Fibroblast of lung (primary cell): ENCODE measurements around the gene THUMPD2. TPM values are rescaled to one million over a fixed set of nuclear protein-coding genes. Genes with fewer than 3 reads are reported as not detected.

ENCODE experiments used
- DNase-seq, 2 donors: peaks; one replicate each; pipeline versions ENCODE4 v3.0.0 to v3.0.0-alpha.2; 2010; ENCODE audit warnings: low read depth in 2 of 2
- H2AFZ ChIP-seq: 2 replicates; pipeline ENCODE4 v1.5.1; 2012; ENCODE audit warnings: low read length, control low read depth, inconsistent platforms
- H3K27ac ChIP-seq: 2 replicates; pipeline ENCODE4 v1.5.1; 2011; ENCODE audit warnings: low read length, control low read depth; ENCODE audit not compliant: insufficient read depth
- H3K27me3 ChIP-seq: 2 replicates; pipeline ENCODE4 v1.5.1; 2011; ENCODE audit warnings: mild to moderate bottlenecking, low read length; ENCODE audit not compliant: control insufficient read depth, insufficient read depth
- H3K36me3 ChIP-seq: 2 replicates; pipeline ENCODE4 v1.5.1; 2011; ENCODE audit warnings: low read length; ENCODE audit not compliant: control insufficient read depth, insufficient read depth
- H3K4me1 ChIP-seq: 2 replicates; pipeline ENCODE4 v1.5.1; 2011; ENCODE audit warnings: low read length; ENCODE audit not compliant: control insufficient read depth, insufficient read depth; ENCODE audit errors: extremely low read depth
- H3K4me2 ChIP-seq: 2 replicates; pipeline ENCODE4 v1.5.1; 2011; ENCODE audit warnings: low read length, control low read depth; ENCODE audit not compliant: insufficient read depth; ENCODE audit errors: extremely low read depth
- H3K4me3 ChIP-seq, 4 experiments: fragments of 200-600 bp in 1 of 4; sonication (generic) in 1 of 4; replicated peaks in 1 of 4; 2 replicates each; pipeline ENCODE4 v1.5.1; 2011 to 2016; ENCODE audit warnings: low read length in 4 of 4, low read depth in 3 of 4, mild to moderate bottlenecking in 3 of 4, control low read depth in 2 of 4, inconsistent platforms in 1 of 4, mixed read lengths in 1 of 4; ENCODE audit not compliant: insufficient read depth in 1 of 4; ENCODE audit errors: control extremely low read depth in 1 of 4
- H3K79me2 ChIP-seq: 2 replicates; pipeline ENCODE4 v1.5.1; 2012; ENCODE audit warnings: mild to moderate bottlenecking, low read length, inconsistent platforms; ENCODE audit not compliant: control insufficient read depth, insufficient read depth
- H3K9ac ChIP-seq: 2 replicates; pipeline ENCODE4 v1.5.1; 2011; ENCODE audit warnings: mild to moderate bottlenecking, low read length, control low read depth; ENCODE audit not compliant: insufficient read depth
- H3K9me3 ChIP-seq: 2 replicates; pipeline ENCODE4 v1.5.1; 2012; ENCODE audit warnings: low read depth, low read length; ENCODE audit not compliant: control insufficient read depth, insufficient read depth
- H4K20me1 ChIP-seq: 2 replicates; pipeline ENCODE4 v1.5.1; 2011; ENCODE audit warnings: low read length; ENCODE audit not compliant: control insufficient read depth, insufficient read depth; ENCODE audit errors: extremely low read depth
- CTCF ChIP-seq, 2 donors: IDR thresholded peaks in 1 of 2; conservative IDR thresholded peaks in 1 of 2; 1 replicate in 1 of 2; 2 replicates in 1 of 2; pipeline ENCODE4 v1.5.1; 2011 to 2012; ENCODE audit warnings: low read length in 2 of 2, control low read depth in 1 of 2, inconsistent platforms in 1 of 2, low read depth in 1 of 2, mild to moderate bottlenecking in 1 of 2
- EZH2 ChIP-seq: IDR thresholded peaks from 2 replicates; pipeline ENCODE4 v1.5.1; 2012; ENCODE audit warnings: low read length, control low read depth, mild to moderate bottlenecking; ENCODE audit errors: missing control alignments
- polyA plus RNA-seq, 2 donors: library from polyadenylated mRNA; depleted of rRNA in 1 of 2; stranded (reverse) in 1 of 2; unstranded in 1 of 2; fragments of >200 nt; gene quantifications; 2 replicates each; pipeline ENCODE4 v1.2.1, GENCODE V29; 2011 to 2012; ENCODE audit warnings: missing spikeins in 1 of 2
- total RNA-seq: library from RNA; depleted of rRNA; stranded (reverse); fragments of >200 nt; gene quantifications from 2 replicates; pipeline ENCODE4 v1.2.1, GENCODE V29; 2014

Gene THUMPD2
- total and polyA plus RNA-seq, 2 donors (not counting 1 experiment from before 2014, with no cell fraction given) = 8.1 to 10.2 TPM

- no peak for DNase-seq
- Histone ChIP-seq H3K4me3 (no peak overlapping the region), H3K4me1 (peaks cover 2% of the 10 kb centered on the region), H3K79me2 (no peaks in the 10 kb centered on the region), H3K9me3 (no peaks in the 10 kb centered on the region), H2AFZ (no peak overlapping the region), H3K27me3 (no peaks in the 10 kb centered on the region), H3K9ac (no peak overlapping the region), H4K20me1 (no peaks in the 10 kb centered on the region), H3K27ac (no peak overlapping the region), H3K36me3 (no peaks in the 10 kb centered on the region), H3K4me2 (no peak overlapping the region)
- TF ChIP-seq CTCF (conservative IDR thresholded peaks at IDR 0.05 in 1 of 2, IDR thresholded peaks at IDR 0.05 in 1 of 2; ENCODE audit: low read depth in 1 of 2, low read length in 2 of 2) = no peak
- TF ChIP-seq EZH2 = no peak
Measured at GRCh38 chr2:39701137-39701536, 77.9 kb downstream of the THUMPD2 start.

DNA sequence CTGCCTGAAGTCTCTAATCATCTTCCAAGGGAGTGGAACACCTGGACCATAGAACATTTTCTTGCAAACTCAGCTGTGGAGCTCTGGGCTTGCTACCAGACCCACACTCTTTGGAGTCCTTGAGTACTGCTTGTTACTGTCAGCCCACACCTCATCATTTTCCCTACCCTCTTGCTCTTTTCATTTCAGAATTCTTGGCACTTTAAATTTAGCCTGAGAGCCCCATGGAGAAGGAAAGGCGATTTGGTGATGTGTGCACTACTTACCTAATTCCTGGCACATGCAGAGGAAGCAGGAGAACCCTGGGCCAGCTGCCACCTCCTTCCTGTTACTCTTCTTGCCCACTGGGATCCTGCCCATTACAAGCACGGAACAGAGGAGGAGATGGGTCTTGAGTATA is 81.6 kb downstream of the THUMPD2 start:
- H3K27me3 ChIP-seq = no peaks in the 10 kb centered on the region
- H3K36me3 ChIP-seq = no peaks in the 10 kb centered on the region
- H2AFZ ChIP-seq = no peak overlapping the region
- no peaks in the 10 kb centered on the region for H4K20me1 ChIP-seq
- H3K4me2 ChIP-seq = no peak overlapping the region
- no peaks in the 10 kb centered on the region for H3K79me2 ChIP-seq
- TF ChIP-seq EZH2 (no peak), CTCF (conservative IDR thresholded peaks at IDR 0.05 in 1 of 2, IDR thresholded peaks at IDR 0.05 in 1 of 2; ENCODE audit: low read depth in 1 of 2, low read length in 2 of 2) (no peak)
- peak; percentile 26 to 52 for DNase-seq
- no peak overlapping the region for H3K9ac ChIP-seq
- no peak overlapping the region for H3K4me3 ChIP-seq
- H3K4me1 ChIP-seq = peaks cover 3% of the 10 kb centered on the region
- H3K9me3 ChIP-seq = no peaks in the 10 kb centered on the region
- H3K27ac ChIP-seq = no peak overlapping the region

GRCh38 chr2:39696838-39697237 is 82.2 kb downstream of the THUMPD2 start:
- Histone ChIP-seq H3K27me3 (no peaks in the 10 kb centered on the region), H3K9me3 (no peaks in the 10 kb centered on the region), H2AFZ (no peak overlapping the region), H3K36me3 (no peaks in the 10 kb centered on the region), H3K27ac (no peak overlapping the region), H4K20me1 (no peaks in the 10 kb centered on the region), H3K4me1 (peaks cover 3% of the 10 kb centered on the region), H3K79me2 (no peaks in the 10 kb centered on the region), H3K4me2 (no peak overlapping the region), H3K9ac (no peak overlapping the region), H3K4me3 (no peak overlapping the region)
- TF ChIP-seq EZH2 (no peak), CTCF (conservative IDR thresholded peaks at IDR 0.05 in 1 of 2, IDR thresholded peaks at IDR 0.05 in 1 of 2; ENCODE audit: low read depth in 1 of 2, low read length in 2 of 2) (peak in 1 of 2 donors; percentile 36)
- DNase-seq = peak; percentile 89 to 92
